Central memory CD8-positive, alpha-beta T cell (primary cell): Measurements from ENCODE around the gene MYL7.

Experiments
- ATAC-seq: fragments of 150-1000 bp; cut with Tn5 transposase; replicated peaks from 2 replicates; pipeline ENCODE4 v1.10.0; 2022; ENCODE audit warnings: mild to moderate bottlenecking, moderate FRiP score, moderate number of reproducible peaks; ENCODE audit not compliant: poor library complexity, severe bottlenecking; ENCODE audit errors: extremely low read depth
- DNase-seq, 2 donors: peaks; one replicate each; pipeline ENCODE4 v3.0.0; 2021; ENCODE audit warnings: low spot score in 2 of 2
- H3K27ac Mint-ChIP-seq: one replicate; pipeline ENCODE4 v1.8.0; 2022; ENCODE audit warnings: low read depth, mild to moderate bottlenecking, moderate library complexity, mixed read lengths
- H3K27me3 Mint-ChIP-seq: one replicate; pipeline ENCODE4 v1.8.0; 2022; ENCODE audit warnings: mixed read lengths
- H3K36me3 Mint-ChIP-seq: one replicate; pipeline ENCODE4 v1.8.0; 2022; ENCODE audit warnings: mild to moderate bottlenecking, moderate library complexity, mixed read lengths; ENCODE audit not compliant: insufficient read depth
- H3K4me1 Mint-ChIP-seq: one replicate; pipeline ENCODE4 v1.8.0; 2022; ENCODE audit warnings: mixed read lengths
- H3K4me3 Mint-ChIP-seq: one replicate; pipeline ENCODE4 v1.8.0; 2022; ENCODE audit warnings: mild to moderate bottlenecking, moderate library complexity, mixed read lengths
- H3K9me3 Mint-ChIP-seq: one replicate; pipeline ENCODE4 v1.8.0; 2022; ENCODE audit warnings: mixed read lengths

MYL7 gene, protein sequence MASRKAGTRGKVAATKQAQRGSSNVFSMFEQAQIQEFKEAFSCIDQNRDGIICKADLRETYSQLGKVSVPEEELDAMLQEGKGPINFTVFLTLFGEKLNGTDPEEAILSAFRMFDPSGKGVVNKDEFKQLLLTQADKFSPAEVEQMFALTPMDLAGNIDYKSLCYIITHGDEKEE

DNA sequence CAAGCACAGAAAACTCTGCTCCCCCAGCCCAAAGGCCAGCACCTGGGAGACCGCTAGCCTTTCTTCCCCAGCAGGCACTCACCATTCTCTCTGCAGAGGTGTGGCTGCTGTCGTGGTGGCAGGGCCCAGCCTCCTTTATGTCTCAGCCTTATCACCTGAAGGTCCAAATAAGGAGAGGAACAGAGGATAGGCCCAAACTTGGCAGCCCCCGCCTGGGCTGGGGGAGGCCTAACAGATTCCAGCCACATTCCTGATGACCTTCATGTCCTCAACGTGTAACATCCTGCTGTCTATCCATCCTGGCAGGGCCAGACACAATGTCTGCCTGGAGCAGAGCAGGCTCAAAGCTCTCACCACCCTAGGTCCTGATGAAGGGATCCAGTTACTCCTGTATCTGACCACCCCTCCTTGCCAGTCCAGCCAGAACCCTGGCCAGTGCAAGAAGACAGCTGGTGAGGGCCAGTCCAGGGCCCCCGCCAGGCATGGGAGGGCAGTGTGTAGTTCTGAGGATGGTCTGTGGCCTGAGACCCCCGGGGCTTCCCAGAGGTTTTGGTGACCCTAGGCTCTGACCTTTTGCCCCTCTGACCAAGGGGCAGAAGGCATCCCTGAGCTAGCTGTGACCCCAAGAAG lies at the start of gene MYL7:
TSS of gene MYL7 (minus strand) at position 112 of the 630 bp plus-strand sequence. CDS start at position 85, 27 bp downstream.
- ATAC-seq (no peak), DNase-seq (no peak)
- no peak within 1 kb of the TSS for H3K4me3 Mint-ChIP-seq
- no peaks in the 10 kb centered on the region for H3K36me3 Mint-ChIP-seq
- no peaks in the 10 kb centered on the region for H3K4me1 Mint-ChIP-seq
- no peaks in the 10 kb centered on the region for H3K9me3 Mint-ChIP-seq
- no peak within 1 kb of the TSS for H3K27ac Mint-ChIP-seq
- peaks cover 37% of the 10 kb centered on the region for H3K27me3 Mint-ChIP-seq

DNA sequence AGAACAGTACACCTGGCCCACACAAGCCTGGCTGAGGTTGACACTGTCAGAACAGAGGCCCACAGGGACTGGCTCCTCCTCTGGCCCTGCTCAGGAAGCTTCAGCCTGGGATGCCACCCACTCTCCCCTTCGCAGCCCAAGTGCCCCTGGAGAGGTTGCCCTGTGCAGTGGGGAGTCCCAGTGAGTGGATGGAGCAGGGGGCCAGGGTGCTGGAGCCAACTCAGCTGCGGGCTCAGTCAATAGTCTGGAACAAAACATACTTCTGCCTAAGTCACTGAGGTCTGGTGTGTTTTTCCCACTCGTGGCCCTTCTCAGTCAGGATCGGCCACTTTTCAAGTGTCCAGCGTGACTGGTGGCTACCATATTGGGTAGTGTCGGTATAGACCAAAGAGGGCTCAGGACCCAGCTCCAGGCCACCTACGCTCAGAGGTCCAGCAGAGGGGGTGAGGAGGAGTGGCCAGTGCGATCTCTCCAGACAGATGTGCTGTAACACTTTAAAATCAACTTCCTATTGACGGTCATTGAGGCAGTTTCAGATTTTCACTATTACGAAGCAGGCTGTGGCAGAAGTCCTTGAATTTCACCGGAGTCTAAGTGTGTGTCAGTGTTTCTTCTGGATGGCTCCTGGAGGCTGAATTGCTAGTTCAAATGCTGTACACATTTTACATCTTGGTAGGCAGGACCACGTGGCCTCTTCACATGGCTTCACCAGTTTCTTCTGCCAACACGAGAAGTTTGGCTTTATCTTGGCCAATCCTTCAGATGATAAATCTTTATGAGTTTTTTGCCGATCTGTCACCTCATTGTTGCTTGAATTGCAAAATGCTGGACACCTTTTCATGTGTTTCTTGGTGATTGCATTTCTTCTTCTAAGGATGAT lies 49.1 kb upstream of the MYL7 start:
- Mint-ChIP-seq H3K36me3 (no peaks in the 10 kb centered on the region), H3K9me3 (no peaks in the 10 kb centered on the region), H3K27ac (no peak overlapping the region), H3K27me3 (peaks cover 43% of the 10 kb centered on the region), H3K4me3 (no peak overlapping the region), H3K4me1 (no peaks in the 10 kb centered on the region)
- ATAC-seq (no peak), DNase-seq (no peak)

DNA sequence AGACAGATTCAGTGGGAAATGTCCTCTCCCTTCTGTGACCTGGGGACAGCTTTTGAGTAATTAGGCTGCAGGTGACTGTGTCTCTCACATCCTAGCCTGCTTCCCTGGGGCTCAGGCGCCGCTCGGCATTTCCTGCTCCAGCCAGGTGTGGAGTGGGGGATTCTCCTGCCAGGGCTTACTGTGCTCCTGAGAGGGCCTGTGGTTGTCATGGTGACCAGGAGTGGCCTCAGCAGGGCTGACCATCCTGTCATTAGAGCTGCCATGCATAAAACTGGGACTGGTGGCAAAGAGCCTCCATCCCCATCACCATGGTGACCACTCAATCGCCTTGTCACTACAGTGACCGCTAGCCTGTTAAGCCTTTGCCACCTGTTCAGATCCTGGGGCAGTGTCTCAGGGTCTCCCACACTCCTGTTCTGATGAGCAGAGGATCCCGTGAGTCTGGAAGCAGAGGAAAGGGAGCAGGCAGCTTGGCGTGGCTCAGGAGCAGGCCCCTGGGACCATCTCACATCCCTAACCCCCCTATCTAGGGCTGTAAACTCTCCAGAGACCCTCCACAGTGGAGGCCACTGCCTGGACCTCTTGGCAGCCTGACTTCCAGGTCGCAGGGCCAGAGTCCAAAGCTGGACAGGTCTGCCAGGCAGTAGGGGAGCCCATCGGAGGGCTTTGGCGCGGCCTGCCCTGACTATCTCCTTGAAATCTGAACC lies 48.3 kb upstream of the MYL7 start, which contains the start of gene GCK:
TSS of gene GCK (minus strand) at position 154 of the 707 bp plus-strand sequence. CDS start 486 bp downstream, outside the sequence.
- ATAC-seq: no peak
- no peak within 1 kb of the TSS for H3K4me3 Mint-ChIP-seq

DNA sequence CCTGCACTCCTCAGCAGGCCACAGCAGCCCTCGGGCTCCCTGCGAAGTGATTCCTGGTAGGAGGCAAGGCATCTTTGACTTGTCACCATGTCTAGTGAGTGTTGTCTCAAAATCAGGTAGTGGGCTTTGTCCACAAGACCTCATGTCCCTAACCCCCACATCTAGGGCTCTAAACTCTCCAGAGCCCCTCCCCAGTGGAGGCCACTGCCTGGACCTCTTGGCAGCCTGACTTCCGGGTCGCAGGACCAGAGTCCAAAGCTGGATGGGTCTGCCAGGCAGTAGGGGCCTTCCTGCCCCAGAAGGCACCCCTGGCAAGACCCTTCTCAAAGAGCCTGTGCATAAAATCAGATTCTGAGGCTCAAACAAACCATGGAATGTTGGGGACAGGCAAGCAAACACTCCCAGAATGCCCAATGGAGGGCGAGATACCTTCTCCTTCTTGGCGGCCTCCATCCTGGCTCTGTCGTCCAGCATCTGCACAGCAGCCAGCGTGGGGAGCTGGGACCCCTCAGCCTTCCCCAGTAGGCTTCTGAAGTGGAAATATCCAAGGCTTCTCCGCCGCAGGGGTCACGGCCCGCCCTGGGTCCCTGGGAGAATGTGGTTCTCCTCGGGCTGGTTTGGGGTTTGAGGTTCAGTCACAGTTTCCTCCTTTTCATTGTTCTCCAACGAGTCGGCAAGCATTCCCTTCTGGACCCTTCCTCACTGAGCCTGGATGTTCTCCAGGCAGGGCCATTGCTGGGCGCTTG lies 47.5 kb upstream of the MYL7 start:
- H3K36me3 Mint-ChIP-seq: no peaks in the 10 kb centered on the region
- no peak for DNase-seq
- no peak for ATAC-seq
- H3K4me3 Mint-ChIP-seq: no peak overlapping the region
- no peaks in the 10 kb centered on the region for H3K4me1 Mint-ChIP-seq
- H3K9me3 Mint-ChIP-seq: no peaks in the 10 kb centered on the region
- H3K27ac Mint-ChIP-seq: no peak overlapping the region
- H3K27me3 Mint-ChIP-seq: peaks cover 33% of the 10 kb centered on the region

More for the DNA sequence above, 48.3 kb upstream of the MYL7 start, which contains the start of gene GCK:
- H3K9me3 Mint-ChIP-seq: no peaks in the 10 kb centered on the region
- H3K27ac Mint-ChIP-seq: no peak within 1 kb of the TSS
- peaks cover 41% of the 10 kb centered on the region for H3K27me3 Mint-ChIP-seq
- no peaks in the 10 kb centered on the region for H3K36me3 Mint-ChIP-seq
- H3K4me1 Mint-ChIP-seq: no peaks in the 10 kb centered on the region
- no peak for DNase-seq

DNA sequence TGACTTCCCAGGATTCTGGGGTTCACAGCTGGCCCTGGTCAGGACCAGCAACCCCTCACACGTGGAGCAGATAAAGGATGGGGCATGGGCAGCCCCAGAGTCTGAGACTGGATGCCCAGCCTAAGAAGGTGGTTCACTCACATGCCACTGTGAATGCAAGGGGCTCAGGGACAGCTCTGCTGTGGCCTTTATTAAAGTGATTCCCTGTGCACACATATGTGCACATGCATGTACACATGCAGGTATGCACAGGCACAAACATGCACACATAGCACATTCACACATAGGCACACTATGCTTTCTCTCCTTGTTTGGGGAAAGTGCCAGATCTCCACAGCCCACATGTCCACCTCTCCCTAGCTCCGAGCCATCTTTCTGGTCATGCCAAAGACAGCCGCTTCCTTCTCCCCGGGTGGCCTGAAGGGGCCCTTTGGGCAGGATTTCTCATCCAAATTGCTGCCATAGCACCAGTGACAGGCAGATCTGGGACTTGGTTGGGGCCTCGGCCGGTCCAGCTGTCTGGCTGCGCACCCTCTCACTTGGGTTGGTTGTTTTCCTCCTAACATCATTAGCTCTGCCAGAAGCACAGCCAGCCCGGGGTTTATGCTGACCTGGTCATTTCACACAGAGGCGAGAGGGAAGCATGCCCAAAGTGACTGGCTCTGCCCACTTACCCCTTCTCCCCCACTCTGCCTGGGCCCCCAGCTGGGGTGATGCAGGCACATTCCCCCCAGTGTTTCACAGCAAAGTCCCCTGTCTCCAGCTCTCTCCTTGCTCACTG lies 46.7 kb upstream of the MYL7 start:
- DNase-seq (no peak), ATAC-seq (no peak)
- H3K4me1 Mint-ChIP-seq: no peaks in the 10 kb centered on the region
- no peak overlapping the region for H3K4me3 Mint-ChIP-seq
- no peaks in the 10 kb centered on the region for H3K9me3 Mint-ChIP-seq
- no peak overlapping the region for H3K27ac Mint-ChIP-seq
- peaks cover 25% of the 10 kb centered on the region for H3K27me3 Mint-ChIP-seq
- peaks cover 3% of the 10 kb centered on the region for H3K36me3 Mint-ChIP-seq

DNA sequence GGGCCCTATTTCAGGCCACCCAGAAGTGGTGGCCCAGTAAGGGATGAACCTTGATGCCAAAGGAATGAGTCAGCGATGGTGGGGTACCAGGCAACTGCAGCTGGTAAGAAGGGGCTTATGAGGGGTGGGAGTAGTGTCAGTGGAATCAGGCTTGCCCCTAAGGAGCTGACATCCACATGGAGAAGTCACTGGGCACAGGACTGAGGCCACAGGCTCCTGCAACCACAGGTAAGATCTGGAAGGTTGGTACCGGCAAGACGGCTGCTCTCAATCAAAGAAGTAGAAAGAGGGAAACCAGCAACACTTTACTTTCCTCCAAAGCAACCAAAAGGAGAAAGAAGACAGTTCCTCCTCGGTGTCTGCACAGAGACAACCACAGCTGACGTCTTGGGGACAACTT lies 45.6 kb upstream of the MYL7 start:
- Mint-ChIP-seq H3K4me3 (no peak overlapping the region), H3K36me3 (peaks cover 3% of the 10 kb centered on the region), H3K4me1 (no peaks in the 10 kb centered on the region), H3K27me3 (peaks cover 26% of the 10 kb centered on the region), H3K27ac (no peak overlapping the region), H3K9me3 (no peaks in the 10 kb centered on the region)
- ATAC-seq (no peak), DNase-seq (no peak)

DNA sequence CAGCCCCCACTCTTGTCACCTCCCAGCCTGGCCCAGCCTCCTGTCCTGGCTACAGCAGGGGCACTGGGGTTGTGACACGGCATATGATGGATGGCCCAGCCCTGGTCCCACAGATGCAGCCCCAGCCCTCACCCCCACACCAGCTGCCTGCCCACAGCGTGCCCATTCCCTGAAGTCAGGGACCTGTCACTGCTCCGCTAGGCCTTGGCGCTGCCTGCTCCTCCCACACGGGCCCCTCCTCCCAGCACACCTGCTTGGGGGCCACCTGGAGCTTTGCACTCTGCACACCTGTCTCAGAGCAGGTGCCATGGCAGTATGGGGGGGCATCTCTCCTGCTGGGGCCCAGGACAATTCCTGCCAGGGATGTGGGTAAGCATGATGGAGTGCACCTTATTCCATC lies 44.6 kb upstream of the MYL7 start:
- H3K4me1 Mint-ChIP-seq: no peaks in the 10 kb centered on the region
- H3K9me3 Mint-ChIP-seq: no peaks in the 10 kb centered on the region
- DNase-seq (no peak), ATAC-seq (no peak)
- no peak overlapping the region for H3K4me3 Mint-ChIP-seq
- peaks cover 28% of the 10 kb centered on the region for H3K27me3 Mint-ChIP-seq
- no peak overlapping the region for H3K27ac Mint-ChIP-seq
- H3K36me3 Mint-ChIP-seq: peaks cover 3% of the 10 kb centered on the region

DNA sequence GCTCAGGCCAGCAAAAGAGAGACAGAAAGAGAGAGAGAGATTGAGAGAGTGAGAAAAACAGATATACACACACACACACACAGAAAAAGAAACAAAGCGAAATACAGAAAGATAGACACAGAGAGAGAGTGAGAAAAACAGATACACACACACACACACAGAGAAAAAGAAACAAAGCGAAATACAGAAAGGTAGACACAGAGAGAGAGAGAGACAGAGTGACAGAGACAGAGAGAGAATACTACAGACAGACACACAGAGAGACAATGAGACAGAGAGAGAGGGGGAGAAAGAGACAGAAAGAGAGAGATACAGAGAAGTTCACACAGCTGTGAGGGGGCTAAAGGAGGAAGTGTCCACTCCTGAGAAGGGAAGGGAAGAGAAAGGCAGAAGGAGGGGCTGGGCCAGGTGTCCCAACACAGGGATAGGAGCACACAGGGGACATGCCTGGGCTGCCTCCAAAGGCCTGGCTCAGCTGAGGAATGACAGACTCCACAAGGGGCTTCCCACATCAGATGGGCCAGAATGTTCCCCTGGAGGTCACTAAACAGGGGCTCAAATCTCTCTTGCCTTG lies 43.8 kb upstream of the MYL7 start:
- Mint-ChIP-seq H3K9me3 (no peaks in the 10 kb centered on the region), H3K36me3 (peaks cover 3% of the 10 kb centered on the region), H3K4me1 (no peaks in the 10 kb centered on the region), H3K27ac (no peak overlapping the region), H3K4me3 (no peak overlapping the region), H3K27me3 (peaks cover 28% of the 10 kb centered on the region)
- DNase-seq (no peak), ATAC-seq (no peak)

DNA sequence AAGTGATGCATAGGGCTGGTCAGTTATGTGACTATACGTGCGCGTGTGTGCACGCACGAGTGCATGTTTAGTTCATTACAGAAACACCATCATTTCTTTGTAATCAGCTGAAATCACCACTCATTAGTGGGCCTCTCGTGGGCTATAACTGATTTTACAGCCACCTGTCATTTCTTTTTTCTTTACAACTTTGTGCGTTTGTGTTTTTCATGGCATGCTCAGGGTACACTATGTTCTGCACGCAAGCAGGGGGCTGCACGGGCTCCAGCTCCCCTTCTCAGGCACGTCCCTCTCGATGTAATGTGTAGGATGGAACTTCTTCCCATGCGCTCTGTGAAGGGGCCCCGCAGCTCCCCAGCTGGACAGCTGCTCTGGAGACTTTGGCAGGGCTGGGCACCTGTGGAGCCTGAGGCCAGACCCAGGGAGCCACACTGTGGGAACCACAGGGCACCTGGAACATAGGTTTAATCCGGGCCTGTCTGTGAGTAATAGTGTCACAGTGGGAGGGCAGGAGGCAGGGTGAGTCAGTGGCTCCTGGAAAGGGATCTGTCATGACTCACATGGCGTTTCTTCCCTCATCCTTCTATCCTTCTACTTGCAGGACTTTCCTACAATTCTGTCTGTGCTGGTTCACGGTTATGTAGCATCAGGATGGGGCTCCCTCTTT lies 43.2 kb upstream of the MYL7 start:
- Mint-ChIP-seq H3K9me3 (no peaks in the 10 kb centered on the region), H3K27ac (no peak overlapping the region)
- DNase-seq: no peak

DNA sequence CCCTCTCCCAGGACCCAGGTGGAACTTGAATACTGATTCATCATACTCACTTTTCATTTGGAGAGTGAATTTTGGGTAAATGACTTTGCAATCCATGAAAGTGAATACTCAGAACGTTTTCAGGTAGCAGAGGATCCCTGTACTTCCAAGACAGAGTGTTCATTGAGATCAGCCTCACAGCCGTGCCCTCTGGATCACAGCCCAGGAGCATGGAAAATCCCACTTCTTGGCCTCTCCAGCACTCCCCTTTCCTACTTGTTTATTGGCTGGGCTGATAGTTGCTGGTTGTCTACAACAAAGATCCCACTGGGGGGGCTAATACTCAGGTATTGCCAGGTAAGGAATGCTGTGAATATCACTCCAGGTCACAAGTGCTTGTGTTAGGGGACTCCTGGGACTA lies 42.3 kb upstream of the MYL7 start:
- Mint-ChIP-seq H3K27me3 (peaks cover 44% of the 10 kb centered on the region), H3K4me1 (no peaks in the 10 kb centered on the region), H3K27ac (no peak overlapping the region), H3K9me3 (no peaks in the 10 kb centered on the region), H3K4me3 (no peak overlapping the region), H3K36me3 (peaks cover 3% of the 10 kb centered on the region)
- ATAC-seq (no peak), DNase-seq (no peak)

More for the DNA sequence above, 43.2 kb upstream of the MYL7 start:
- no peaks in the 10 kb centered on the region for H3K4me1 Mint-ChIP-seq
- ATAC-seq: no peak
- peaks cover 34% of the 10 kb centered on the region for H3K27me3 Mint-ChIP-seq
- H3K36me3 Mint-ChIP-seq: peaks cover 3% of the 10 kb centered on the region
- no peak overlapping the region for H3K4me3 Mint-ChIP-seq

DNA sequence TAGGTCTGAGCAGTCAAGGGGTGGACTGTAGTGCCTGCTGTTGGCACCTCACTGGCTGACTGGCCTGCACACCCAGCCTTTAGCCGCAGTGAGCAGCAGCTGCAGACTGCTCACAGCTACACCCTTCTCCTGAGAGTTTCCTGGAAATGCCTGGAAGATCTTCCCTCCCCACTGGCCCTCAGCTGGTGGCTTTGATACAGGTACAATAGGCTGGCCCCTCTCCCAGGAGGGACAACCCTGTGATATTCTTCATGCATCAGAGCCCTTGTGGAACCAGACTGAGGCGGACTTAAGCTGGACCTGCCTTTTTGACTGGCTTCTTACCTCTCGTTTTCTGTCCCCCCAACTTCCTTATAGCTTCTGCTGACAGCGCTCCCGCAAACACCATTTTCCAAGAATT lies 41.7 kb upstream of the MYL7 start:
- Mint-ChIP-seq H3K4me1 (no peaks in the 10 kb centered on the region), H3K4me3 (no peak overlapping the region), H3K36me3 (peaks cover 3% of the 10 kb centered on the region), H3K27ac (no peak overlapping the region), H3K9me3 (no peaks in the 10 kb centered on the region), H3K27me3 (peaks cover 49% of the 10 kb centered on the region)
- ATAC-seq (no peak), DNase-seq (no peak)
